K562 (cell line): ENCODE results near the gene KIF5C. TPM values are rescaled to one million over a fixed set of nuclear protein-coding genes. Genes with fewer than 3 reads are reported as not detected.
A peak's percentile ranks its signal among the peaks of the same experiment; 100 is the strongest.

Experiments
- ESRRB ChIP-seq: fragments of 250-450 bp; sonication (Bioruptor Pico); IDR thresholded peaks from 2 replicates; pipeline ENCODE4 v1.5.0; 2020; ENCODE audit warnings: mild to moderate bottlenecking, moderate library complexity, borderline replicate concordance
- EZH2 ChIP-seq: IDR thresholded peaks from 2 replicates; pipeline ENCODE4 v1.6.1; 2012; ENCODE audit warnings: low read depth, mild to moderate bottlenecking, inconsistent platforms, low read length, borderline replicate concordance
- HNRNPK ChIP-seq: fragments of 200-400 bp; formaldehyde crosslinking; IDR thresholded peaks from one replicate; pipeline ENCODE4 v1.6.1; 2018; ENCODE audit warnings: mild to moderate bottlenecking, low read depth, low read length; ENCODE audit not compliant: poor library complexity, severe bottlenecking
- KAT2B ChIP-seq: IDR thresholded peaks from one replicate; pipeline ENCODE4 v1.6.1; 2012; ENCODE audit warnings: low read depth, mild to moderate bottlenecking, control low read depth, inconsistent platforms, low read length, moderate library complexity
- MAFK ChIP-seq: IDR thresholded peaks from 2 replicates; pipeline ENCODE4 v1.6.1; 2011; ENCODE audit warnings: low read length, improper control_type of control experiment
- MAZ ChIP-seq, 2 experiments: fragments of 450-650 bp in 1 of 2; sonication (generic) in 1 of 2; formaldehyde crosslinking; IDR thresholded peaks in 1 of 2; conservative IDR thresholded peaks in 1 of 2; 2 replicates each; pipeline versions ENCODE4 v1.4.0 to v1.5.0; 2020; ENCODE audit warnings: mild to moderate bottlenecking in 1 of 2, missing genetic modification reagents in 1 of 2
- NFRKB ChIP-seq: fragments of 450-650 bp; IDR thresholded peaks from 2 replicates; pipeline ENCODE4 v1.6.1; 2016; ENCODE audit warnings: low read depth
- PHF21A ChIP-seq: fragments of 450-650 bp; IDR thresholded peaks from 2 replicates; pipeline ENCODE4 v1.6.1; 2017; ENCODE audit warnings: low read depth, borderline replicate concordance
- ZZZ3 ChIP-seq: fragments of 450-650 bp; IDR thresholded peaks from 2 replicates; pipeline ENCODE4 v1.6.1; 2016; ENCODE audit warnings: antibody characterized with exemption, mild to moderate bottlenecking, moderate library complexity
- polyA plus RNA-seq, 8 experiments: library from polyadenylated mRNA; depleted of rRNA in 4 of 8; stranded (reverse) in 5 of 8; unstranded in 3 of 8; fragments of >200 nt; fragmentation: Nextera tagmentation in 2 of 8; fragmentation: Illumina TruSeq in 1 of 8; extraction: Ambion mirVana in 2 of 8; extraction: Trizol in 1 of 8; gene quantifications; 2 replicates each; pipeline versions ENCODE4 v1.2.1 to v1.2.3, GENCODE V29; 2011 to 2014; ENCODE audit warnings: inconsistent platforms in 1 of 8, missing spikeins in 1 of 8
- total RNA-seq, 7 experiments: library from RNA; depleted of rRNA in 6 of 7; stranded (reverse); fragments of >200 nt in 6 of 7; fragmentation: Illumina TruSeq in 2 of 7; extraction: Trizol in 2 of 7; gene quantifications; 2 replicates each; pipeline versions ENCODE4 v1.2.1 to v1.2.3, GENCODE V29; 2011 to 2021; ENCODE audit warnings: low replicate concordance in 1 of 7
- TF ChIP-seq, protein P1 (sequence below): sonication (generic); formaldehyde crosslinking; IDR thresholded peaks from 2 replicates; pipeline ENCODE4 v1.8.0; 2023; ENCODE audit warnings: mild to moderate bottlenecking, missing genetic modification reagents
- TF ChIP-seq, protein P2 (sequence below): conservative IDR thresholded peaks from 2 replicates; pipeline ENCODE4 v1.6.1; 2011; ENCODE audit warnings: low read depth, mild to moderate bottlenecking, low read length; ENCODE audit not compliant: control insufficient read depth
- TF ChIP-seq, protein P3 (sequence below): sonication (generic); formaldehyde crosslinking; IDR thresholded peaks from 2 replicates; pipeline ENCODE4 v1.9.0; 2022; ENCODE audit warnings: mild to moderate bottlenecking, missing genetic modification reagents

Gene KIF5C
- total and polyA plus RNA-seq, 9 of the 15 experiments (the other 6 are each of a cell fraction or from before 2014, with no cell fraction given): 0.01 to 0.09 (median 0.01) TPM; not detected in 6

DNA sequence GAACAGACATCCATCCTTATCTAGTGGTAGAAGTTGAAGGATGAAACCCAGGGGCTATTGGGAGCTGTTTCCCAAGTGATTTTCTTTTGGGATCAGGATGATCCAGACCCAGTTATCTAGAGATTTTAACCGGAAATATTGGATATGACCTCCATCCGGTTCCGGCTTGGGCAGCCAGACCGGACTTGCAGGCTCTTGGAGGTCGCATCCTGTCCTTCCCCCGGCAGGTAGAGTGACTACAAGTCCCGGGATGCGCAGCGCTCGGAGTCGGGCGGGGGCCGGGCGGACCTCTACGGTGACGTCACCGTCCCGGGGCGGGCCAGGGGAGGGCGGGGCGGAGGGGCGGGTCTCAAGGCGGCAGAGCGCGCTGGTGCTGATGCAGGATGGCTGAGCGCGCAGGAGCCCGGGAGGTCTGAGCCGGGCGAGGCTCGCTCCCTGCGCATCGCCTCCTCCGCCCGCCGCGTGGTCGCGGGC lies at the start of gene KIF5C (continued):
- TF ChIP-seq ZZZ3: no peak
- TF ChIP-seq ESRRB: no peak
- TF ChIP-seq EZH2: no peak
- TF ChIP-seq, protein P1, sequence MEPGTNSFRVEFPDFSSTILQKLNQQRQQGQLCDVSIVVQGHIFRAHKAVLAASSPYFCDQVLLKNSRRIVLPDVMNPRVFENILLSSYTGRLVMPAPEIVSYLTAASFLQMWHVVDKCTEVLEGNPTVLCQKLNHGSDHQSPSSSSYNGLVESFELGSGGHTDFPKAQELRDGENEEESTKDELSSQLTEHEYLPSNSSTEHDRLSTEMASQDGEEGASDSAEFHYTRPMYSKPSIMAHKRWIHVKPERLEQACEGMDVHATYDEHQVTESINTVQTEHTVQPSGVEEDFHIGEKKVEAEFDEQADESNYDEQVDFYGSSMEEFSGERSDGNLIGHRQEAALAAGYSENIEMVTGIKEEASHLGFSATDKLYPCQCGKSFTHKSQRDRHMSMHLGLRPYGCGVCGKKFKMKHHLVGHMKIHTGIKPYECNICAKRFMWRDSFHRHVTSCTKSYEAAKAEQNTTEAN (CRISPR knock-in tag): no peak
- TF ChIP-seq NFRKB: no peak
- no peak for TF ChIP-seq MAFK
- no peak for TF ChIP-seq HNRNPK
- no peak for TF ChIP-seq PHF21A
- no peak for TF ChIP-seq KAT2B
- TF ChIP-seq, protein P2, sequence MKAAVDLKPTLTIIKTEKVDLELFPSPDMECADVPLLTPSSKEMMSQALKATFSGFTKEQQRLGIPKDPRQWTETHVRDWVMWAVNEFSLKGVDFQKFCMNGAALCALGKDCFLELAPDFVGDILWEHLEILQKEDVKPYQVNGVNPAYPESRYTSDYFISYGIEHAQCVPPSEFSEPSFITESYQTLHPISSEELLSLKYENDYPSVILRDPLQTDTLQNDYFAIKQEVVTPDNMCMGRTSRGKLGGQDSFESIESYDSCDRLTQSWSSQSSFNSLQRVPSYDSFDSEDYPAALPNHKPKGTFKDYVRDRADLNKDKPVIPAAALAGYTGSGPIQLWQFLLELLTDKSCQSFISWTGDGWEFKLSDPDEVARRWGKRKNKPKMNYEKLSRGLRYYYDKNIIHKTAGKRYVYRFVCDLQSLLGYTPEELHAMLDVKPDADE: peak; percentile 58; the same call in 1 of the 2 replicates
- TF ChIP-seq, protein P3, sequence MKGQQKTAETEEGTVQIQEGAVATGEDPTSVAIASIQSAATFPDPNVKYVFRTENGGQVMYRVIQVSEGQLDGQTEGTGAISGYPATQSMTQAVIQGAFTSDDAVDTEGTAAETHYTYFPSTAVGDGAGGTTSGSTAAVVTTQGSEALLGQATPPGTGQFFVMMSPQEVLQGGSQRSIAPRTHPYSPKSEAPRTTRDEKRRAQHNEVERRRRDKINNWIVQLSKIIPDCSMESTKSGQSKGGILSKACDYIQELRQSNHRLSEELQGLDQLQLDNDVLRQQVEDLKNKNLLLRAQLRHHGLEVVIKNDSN (CRISPR knock-in tag): no peak
- peak in 1 of 2 experiments; percentile 66; a peak in 2 of 4 replicates for TF ChIP-seq MAZ (CRISPR knock-in tag; conservative IDR thresholded peaks at IDR 0.05 in 1 of 2, IDR thresholded peaks at IDR 0.05 in 1 of 2)
